ENCODE measurements around the gene RNPEPL1.
"Not testable (repeated sequence)": the region's sequence is repeated elsewhere in the genome, so short reads cannot be mapped to it uniquely, and the experiment has no call there.

The RNPEPL1 gene

GRCh38 chr2:240530181-240530580 lies 38.1 kb upstream of the RNPEPL1 start:
- Histone ChIP-seq H4K20me1 (peaks cover 0 to 30% (median 0%) of the 10 kb centered on the region in 11 experiments; a peak in 2 of 22 replicates), H3K9ac (no peak overlapping the region), H3K36me3 (peaks cover 93 to 100% (median 98%) of the 10 kb centered on the region in 11 experiments), H3K27ac (no peak overlapping the region), H3K4me3 (no peak overlapping the region), H3K9me3 (replicated peaks in 1 of 11) (peaks cover 89 to 100% (median 99%) of the 10 kb centered on the region in 11 experiments), H3K4me2 (no peak overlapping the region), H3K4me1 (peaks cover 0 to 6% (median 0%) of the 10 kb centered on the region in 10 experiments; a peak in 2 of 20 replicates), H3K27me3 (no peaks in the 10 kb centered on the region; a peak in 2 of 22 replicates)
- TF ChIP-seq Cebpa-rat (IDR thresholded peaks at IDR 0.05), result no peak

- Histone ChIP-seq H3K9me3 (replicated peaks in 1 of 11) (peaks cover 84 to 98% (median 93%) of the 10 kb centered on the region in 11 experiments), H3K9ac (no peak overlapping the region), H3K27me3 (no peaks in the 10 kb centered on the region; a peak in 2 of 22 replicates), H3K4me1 (no peaks in the 10 kb centered on the region), H4K20me1 (peaks cover 0 to 39% (median 0%) of the 10 kb centered on the region in 11 experiments; a peak in 3 of 22 replicates), H3K27ac (no peak overlapping the region), H3K4me2 (no peak overlapping the region), H3K4me3 (no peak overlapping the region; a peak in 1 of 20 replicates), H3K36me3 (peaks cover 88 to 100% (median 97%) of the 10 kb centered on the region in 11 experiments)
- no peak for TF ChIP-seq Cebpa-rat (IDR thresholded peaks at IDR 0.05)
Measured at GRCh38 chr2:240531038-240531437, 37.2 kb upstream of the RNPEPL1 start.

- Histone ChIP-seq H3K4me1 (no peaks in the 10 kb centered on the region), H3K9me3 (replicated peaks in 1 of 11) (peaks cover 74 to 86% (median 81%) of the 10 kb centered on the region in 11 experiments)
- TF ChIP-seq Cebpa-rat (IDR thresholded peaks at IDR 0.05), result no peak
Measured at GRCh38 chr2:240532031-240532775, 36.1 kb upstream of the RNPEPL1 start.

GRCh38 chr2:240538031-240538780 lies 30.1 kb upstream of the RNPEPL1 start:
- H3K4me1 ChIP-seq, result no peaks in the 10 kb centered on the region
- peaks cover 84 to 100% (median 97%) of the 10 kb centered on the region in 11 experiments for H3K36me3 ChIP-seq
- no peak overlapping the region for H3K27ac ChIP-seq
- H4K20me1 ChIP-seq, result peaks cover 0 to 64% (median 11%) of the 10 kb centered on the region in 11 experiments; a peak in 8 of 22 replicates
- H3K27me3 ChIP-seq, result no peaks in the 10 kb centered on the region
- no peak overlapping the region for H3K4me2 ChIP-seq
- no peak overlapping the region for H3K9ac ChIP-seq
- no peak overlapping the region for H3K4me3 ChIP-seq
- TF ChIP-seq Cebpa-rat (IDR thresholded peaks at IDR 0.05), result no peak
- peaks cover 48 to 70% (median 60%) of the 10 kb centered on the region in 11 experiments for H3K9me3 ChIP-seq (replicated peaks in 1 of 11)

More at GRCh38 chr2:240532031-240532775, 36.1 kb upstream of the RNPEPL1 start:
- H4K20me1 ChIP-seq, result peaks cover 0 to 50% (median 1%) of the 10 kb centered on the region in 11 experiments; a peak in 7 of 22 replicates
- no peak overlapping the region for H3K4me2 ChIP-seq
- no peak overlapping the region for H3K27ac ChIP-seq
- H3K9ac ChIP-seq, result no peak overlapping the region
- peaks cover 85 to 100% (median 97%) of the 10 kb centered on the region in 11 experiments for H3K36me3 ChIP-seq
- peak overlapping the region in 2 of 10 experiments; percentile 32 to 33; a peak in 3 of 20 replicates for H3K4me3 ChIP-seq
- H3K27me3 ChIP-seq, result no peaks in the 10 kb centered on the region

- H3K36me3 ChIP-seq, result peaks cover 76 to 100% (median 95%) of the 10 kb centered on the region in 11 experiments
- H3K9ac ChIP-seq, H3K27me3 ChIP-seq, H3K27ac ChIP-seq, H3K4me2 ChIP-seq, H3K4me1 ChIP-seq, H3K4me3 ChIP-seq: not testable (repeated sequence)
- peaks cover 39 to 67% (median 58%) of the 10 kb centered on the region in 11 experiments for H3K9me3 ChIP-seq (replicated peaks in 1 of 11)
- peaks cover 0 to 62% (median 11%) of the 10 kb centered on the region in 11 experiments; a peak in 8 of 22 replicates for H4K20me1 ChIP-seq
Measured at GRCh38 chr2:240539101-240539500, 29.2 kb upstream of the RNPEPL1 start.

GRCh38 chr2:240539906-240540305 lies 28.4 kb upstream of the RNPEPL1 start:
- Histone ChIP-seq H3K9ac (no peak overlapping the region), H3K4me2 (no peak overlapping the region), H3K4me3 (no peak overlapping the region), H3K27me3 (no peaks in the 10 kb centered on the region), H3K27ac (no peak overlapping the region), H3K4me1 (no peaks in the 10 kb centered on the region), H4K20me1 (peaks cover 0 to 53% (median 11%) of the 10 kb centered on the region in 11 experiments; a peak in 8 of 22 replicates), H3K9me3 (replicated peaks in 1 of 11) (peaks cover 31 to 67% (median 55%) of the 10 kb centered on the region in 11 experiments), H3K36me3 (peaks cover 68 to 98% (median 92%) of the 10 kb centered on the region in 11 experiments)
- TF ChIP-seq Cebpa-rat (IDR thresholded peaks at IDR 0.05), result no peak

- Histone ChIP-seq H3K27ac (peak overlapping the region; percentile 35 to 93 (median 84)), H3K4me2 (peak overlapping the region; percentile 65 to 88 (median 79)), H3K9me3 (replicated peaks in 1 of 11) (peaks cover 0 to 19% (median 12%) of the 10 kb centered on the region in 11 experiments; a peak in 16 of 22 replicates), H3K4me3 (peak overlapping the region in 4 of 10 experiments; percentile 12 to 37 (median 28); a peak in 7 of 20 replicates), H3K27me3 (no peaks in the 10 kb centered on the region), H3K4me1 (peaks cover 48 to 58% (median 56%) of the 10 kb centered on the region in 10 experiments), H3K9ac (peak overlapping the region; percentile 51 to 77 (median 72); a peak in 21 of 22 replicates), H3K36me3 (peaks cover 20 to 53% (median 47%) of the 10 kb centered on the region in 11 experiments), H4K20me1 (peaks cover 12 to 37% (median 17%) of the 10 kb centered on the region in 11 experiments; a peak in 16 of 22 replicates)
- no peak for TF ChIP-seq Cebpa-rat (IDR thresholded peaks at IDR 0.05)
Measured at GRCh38 chr2:240551288-240551687, 17.0 kb upstream of the RNPEPL1 start.

- Histone ChIP-seq H3K27ac (peak overlapping the region; percentile 35 to 93 (median 84)), H3K27me3 (no peaks in the 10 kb centered on the region), H3K9ac (peak overlapping the region; percentile 51 to 77 (median 72); a peak in 21 of 22 replicates), H3K36me3 (peaks cover 20 to 59% (median 52%) of the 10 kb centered on the region in 11 experiments), H3K4me1 (peaks cover 48 to 62% (median 61%) of the 10 kb centered on the region in 10 experiments), H4K20me1 (peaks cover 12 to 42% (median 22%) of the 10 kb centered on the region in 11 experiments; a peak in 17 of 22 replicates), H3K4me2 (peak overlapping the region; percentile 65 to 88 (median 79)), H3K4me3 (peak overlapping the region in 4 of 10 experiments; percentile 12 to 37 (median 28); a peak in 5 of 20 replicates), H3K9me3 (replicated peaks in 1 of 11) (peaks cover 0 to 19% (median 12%) of the 10 kb centered on the region in 11 experiments; a peak in 16 of 22 replicates)
- no peak for TF ChIP-seq Cebpa-rat (IDR thresholded peaks at IDR 0.05)
Measured at GRCh38 chr2:240551811-240552210, 16.5 kb upstream of the RNPEPL1 start.
